Effector CD4-positive, alpha-beta T cell (primary cell): ENCODE data around the gene IFNL1. TPM values are rescaled to one million over a fixed set of nuclear protein-coding genes. Genes with fewer than 3 reads are reported as not detected.
"Not testable (repeated sequence)": the region's sequence is repeated elsewhere in the genome, so short reads cannot be mapped to it uniquely, and the experiment has no call there.

Source experiments
- DNase-seq: peaks from one replicate; pipeline ENCODE4 v3.0.0-alpha.2; 2020
- total RNA-seq: gene quantifications from one replicate; lab custom pipeline; 2026; lab: John Stamatoyannopoulos, UW

Gene IFNL1
- not detected for total RNA-seq

- no peak for DNase-seq
These were observed at the start of gene IFNL1 for GRCh38 chr19:39296055-39296645. Gene IFNL1 (plus strand): TSS chr19:39296407. CDS start chr19:39296422, 15 bp downstream.

GRCh38 chr19:39246951-39247669, 49.1 kb upstream of the IFNL1 start:
- DNase-seq, result no peak

- DNase-seq, result no peak
These were observed 48.2 kb upstream of the IFNL1 start for GRCh38 chr19:39247701-39248664.

- no peak for DNase-seq
These were observed 47.4 kb upstream of the IFNL1 start, which contains the start of gene IFNL4 for GRCh38 chr19:39248806-39249205. Gene IFNL4 (minus strand): TSS chr19:39248856.

GRCh38 chr19:39251081-39251480, 45.1 kb upstream of the IFNL1 start:
- no peak for DNase-seq

- DNase-seq, result no peak
These were observed 44.4 kb upstream of the IFNL1 start for GRCh38 chr19:39251846-39252245.

GRCh38 chr19:39252458-39252857, 43.7 kb upstream of the IFNL1 start:
- no peak for DNase-seq

- DNase-seq, result no peak
These were observed 42.6 kb upstream of the IFNL1 start for GRCh38 chr19:39253374-39254149.

GRCh38 chr19:39254531-39255345, 41.5 kb upstream of the IFNL1 start:
- DNase-seq, result no peak

- DNase-seq, result no peak
These were observed 39.0 kb upstream of the IFNL1 start for GRCh38 chr19:39257227-39257626.

- DNase-seq, result no peak
These were observed 34.5 kb upstream of the IFNL1 start for GRCh38 chr19:39261704-39262103.

GRCh38 chr19:39262496-39262895, 33.7 kb upstream of the IFNL1 start:
- no peak for DNase-seq

- no peak for DNase-seq
These were observed 32.3 kb upstream of the IFNL1 start for GRCh38 chr19:39263912-39264305.

- no peak for DNase-seq
These were observed 31.6 kb upstream of the IFNL1 start for GRCh38 chr19:39264306-39265290.

GRCh38 chr19:39265321-39265916, 30.8 kb upstream of the IFNL1 start:
- DNase-seq, result no peak

- not testable (repeated sequence) for DNase-seq
These were observed 28.1 kb upstream of the IFNL1 start, which contains the start of gene IFNL2 for GRCh38 chr19:39268085-39268484. Gene IFNL2 (plus strand): TSS chr19:39268396. CDS start chr19:39268569, 173 bp downstream.

GRCh38 chr19:39268531-39269223, 27.5 kb upstream of the IFNL1 start:
- not testable (repeated sequence) for DNase-seq

GRCh38 chr19:39269369-39269768, 26.8 kb upstream of the IFNL1 start:
- DNase-seq, result not testable (repeated sequence)
